Subcutaneous abdominal adipose tissue (tissue), 5 donors: Measurements from ENCODE around the gene TULP4.

Source experiments
- H3K27ac ChIP-seq: one replicate; pipeline ENCODE4 v1.7.0; 2013; ENCODE audit warnings: low read depth, mild to moderate bottlenecking, inconsistent platforms, low read length, moderate library complexity
- H3K27me3 ChIP-seq, 5 donors: one replicate each; pipeline ENCODE4 v1.7.0; 2013; ENCODE audit warnings: low read length in 5 of 5, inconsistent platforms in 1 of 5; ENCODE audit not compliant: control insufficient read depth in 5 of 5, insufficient read depth in 4 of 5
- H3K36me3 ChIP-seq, 5 donors: one replicate each; pipeline ENCODE4 v1.7.0; 2013; ENCODE audit warnings: low read length in 5 of 5; ENCODE audit not compliant: control insufficient read depth in 5 of 5, insufficient read depth in 5 of 5
- H3K4me1 ChIP-seq, 5 donors: one replicate each; pipeline ENCODE4 v1.7.0; 2013; ENCODE audit warnings: low read length in 5 of 5, mild to moderate bottlenecking in 3 of 5, moderate library complexity in 1 of 5; ENCODE audit not compliant: control insufficient read depth in 5 of 5, insufficient read depth in 5 of 5
- H3K4me3 ChIP-seq, 5 donors: one replicate each; pipeline ENCODE4 v1.7.0; 2013; ENCODE audit warnings: low read length in 5 of 5, low read depth in 1 of 5
- H3K9ac ChIP-seq, 5 donors: one replicate each; pipeline ENCODE4 v1.7.0; 2013; ENCODE audit warnings: low read length in 5 of 5, mild to moderate bottlenecking in 4 of 5, moderate library complexity in 3 of 5
- H3K9me3 ChIP-seq, 5 donors: one replicate each; pipeline ENCODE4 v1.7.0; 2013; ENCODE audit warnings: low read length in 5 of 5; ENCODE audit not compliant: control insufficient read depth in 5 of 5
- donor health status: healthy.
- donor health status: healthy.
- donor health status: healthy.
- donor health status: healthy.
- donor health status: healthy.

Gene TULP4

GRCh38 chr6:158353883-158354877 lies 41.9 kb downstream of the TULP4 start:
- H3K27ac ChIP-seq, result no peak overlapping the region
- H3K9me3 ChIP-seq, result no peaks in the 10 kb centered on the region
- H3K27me3 ChIP-seq, result no peaks in the 10 kb centered on the region
- no peaks in the 10 kb centered on the region for H3K4me1 ChIP-seq
- H3K36me3 ChIP-seq, result no peaks in the 10 kb centered on the region
- H3K4me3 ChIP-seq, result no peak overlapping the region
- H3K9ac ChIP-seq, result no peak overlapping the region

GRCh38 chr6:158356586-158357546 lies 44.6 kb downstream of the TULP4 start:
- Histone ChIP-seq H3K9ac (no peak overlapping the region), H3K4me1 (peaks cover 0 to 2% (median 0%) of the 10 kb centered on the region in 5 donors), H3K27me3 (no peaks in the 10 kb centered on the region), H3K4me3 (no peak overlapping the region), H3K27ac (no peak overlapping the region), H3K9me3 (no peaks in the 10 kb centered on the region), H3K36me3 (no peaks in the 10 kb centered on the region)

- Histone ChIP-seq H3K27me3 (no peaks in the 10 kb centered on the region), H3K9ac (peak overlapping the region in 1 of 5 donors; percentile 14), H3K27ac (no peak overlapping the region), H3K9me3 (no peaks in the 10 kb centered on the region), H3K36me3 (no peaks in the 10 kb centered on the region), H3K4me1 (peaks cover 0 to 6% (median 0%) of the 10 kb centered on the region in 5 donors), H3K4me3 (no peak overlapping the region)
These were observed 45.4 kb downstream of the TULP4 start for GRCh38 chr6:158357570-158358216.

- Histone ChIP-seq H3K36me3 (no peaks in the 10 kb centered on the region), H3K27me3 (no peaks in the 10 kb centered on the region), H3K4me3 (no peak overlapping the region), H3K4me1 (peaks cover 0 to 6% (median 0%) of the 10 kb centered on the region in 5 donors), H3K27ac (no peak overlapping the region), H3K9ac (no peak overlapping the region), H3K9me3 (no peaks in the 10 kb centered on the region)
These were observed 46.3 kb downstream of the TULP4 start for GRCh38 chr6:158358450-158359077.

- Histone ChIP-seq H3K36me3 (no peaks in the 10 kb centered on the region), H3K4me3 (no peak overlapping the region), H3K9me3 (no peaks in the 10 kb centered on the region), H3K27me3 (no peaks in the 10 kb centered on the region), H3K9ac (no peak overlapping the region), H3K4me1 (peaks cover 0 to 6% (median 0%) of the 10 kb centered on the region in 5 donors), H3K27ac (no peak overlapping the region)
These were observed 48.8 kb downstream of the TULP4 start for GRCh38 chr6:158361068-158361467.

- no peak overlapping the region for H3K9ac ChIP-seq
- H3K27me3 ChIP-seq, result no peaks in the 10 kb centered on the region
- no peak overlapping the region for H3K4me3 ChIP-seq
- H3K36me3 ChIP-seq, result no peaks in the 10 kb centered on the region
- H3K27ac ChIP-seq, result no peak overlapping the region
- no peaks in the 10 kb centered on the region for H3K9me3 ChIP-seq
- peaks cover 0 to 6% (median 0%) of the 10 kb centered on the region in 5 donors for H3K4me1 ChIP-seq
These were observed 49.9 kb downstream of the TULP4 start for GRCh38 chr6:158361961-158362669.

GRCh38 chr6:158366363-158366762 lies 54.1 kb downstream of the TULP4 start:
- Histone ChIP-seq H3K4me3 (no peak overlapping the region), H3K36me3 (no peaks in the 10 kb centered on the region), H3K9ac (no peak overlapping the region), H3K4me1 (peaks cover 0 to 6% (median 0%) of the 10 kb centered on the region in 5 donors), H3K27ac (no peak overlapping the region), H3K9me3 (no peaks in the 10 kb centered on the region), H3K27me3 (no peaks in the 10 kb centered on the region)

GRCh38 chr6:158367816-158368215 lies 55.6 kb downstream of the TULP4 start:
- Histone ChIP-seq H3K27me3 (no peaks in the 10 kb centered on the region), H3K9ac (no peak overlapping the region), H3K9me3 (no peaks in the 10 kb centered on the region), H3K27ac (no peak overlapping the region), H3K4me1 (peaks cover 0 to 5% (median 0%) of the 10 kb centered on the region in 5 donors), H3K4me3 (no peak overlapping the region), H3K36me3 (no peaks in the 10 kb centered on the region)

GRCh38 chr6:158369241-158369640 lies 57.0 kb downstream of the TULP4 start:
- Histone ChIP-seq H3K4me3 (no peak overlapping the region), H3K4me1 (peaks cover 0 to 9% (median 4%) of the 10 kb centered on the region in 5 donors), H3K27me3 (no peaks in the 10 kb centered on the region), H3K36me3 (no peaks in the 10 kb centered on the region), H3K9ac (no peak overlapping the region), H3K27ac (no peak overlapping the region), H3K9me3 (no peaks in the 10 kb centered on the region)
